Anterior cingulate cortex (tissue), 58 donors: ENCODE data around the gene EFCAB11.

Experiments used
- DNase-seq, 58 donors: peaks; one replicate each; lab custom pipeline; 2025; lab: John Stamatoyannopoulos, UW

The EFCAB11 gene

DNA sequence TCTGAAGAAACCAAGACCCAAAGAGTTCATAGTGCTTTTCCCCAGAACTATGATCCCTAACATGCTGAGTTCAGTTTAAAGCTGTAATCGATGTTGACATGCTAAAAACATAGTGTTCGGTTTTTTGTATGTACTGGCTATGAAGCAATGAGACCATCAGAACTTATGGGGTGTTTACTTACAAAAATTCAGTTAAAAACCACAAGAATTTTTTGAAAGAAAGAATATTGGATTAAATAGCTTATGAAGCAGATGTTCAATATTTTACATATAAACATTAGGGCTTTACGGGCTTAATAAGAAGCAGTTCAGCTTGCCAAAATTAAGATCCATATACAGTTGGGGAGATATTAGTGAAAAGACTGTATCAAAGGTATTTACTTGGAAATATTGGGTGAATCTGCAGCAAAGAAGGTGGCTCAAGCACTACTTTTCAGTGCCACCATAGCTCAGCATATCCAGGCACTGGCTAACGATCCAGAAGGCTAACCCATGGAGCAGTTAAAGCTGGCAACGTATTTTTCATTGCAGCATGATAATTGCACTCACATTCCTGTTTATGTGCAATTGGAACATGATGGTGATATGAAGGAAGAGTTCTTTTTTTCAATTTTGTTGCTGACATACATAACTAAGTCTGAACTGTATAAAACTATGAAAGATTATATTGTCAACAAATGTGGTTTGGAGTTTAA, 125.9 kb downstream of the EFCAB11 start:
- no peak for DNase-seq

GRCh38 chr14:89827265-89827664, 127.3 kb downstream of the EFCAB11 start:
- DNase-seq = no peak

DNA sequence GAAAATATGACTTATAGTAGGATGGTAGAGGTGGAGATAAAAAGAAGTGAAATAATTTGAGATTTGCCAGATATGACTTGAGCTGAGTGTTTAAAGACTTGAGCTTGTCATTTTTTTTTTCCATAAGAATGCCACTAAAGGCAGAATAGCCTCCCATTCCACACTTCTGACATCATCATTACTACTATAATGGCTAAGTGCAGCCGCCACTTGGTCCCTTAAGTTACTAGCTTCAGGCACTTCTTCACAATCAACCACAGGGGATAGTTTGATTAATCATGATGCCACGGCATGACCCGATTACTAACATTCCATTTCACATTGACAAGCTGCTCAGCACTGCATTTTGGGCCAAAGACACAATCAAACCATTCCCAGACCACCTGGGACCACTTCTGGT, 127.9 kb downstream of the EFCAB11 start:
- no peak for DNase-seq

DNA sequence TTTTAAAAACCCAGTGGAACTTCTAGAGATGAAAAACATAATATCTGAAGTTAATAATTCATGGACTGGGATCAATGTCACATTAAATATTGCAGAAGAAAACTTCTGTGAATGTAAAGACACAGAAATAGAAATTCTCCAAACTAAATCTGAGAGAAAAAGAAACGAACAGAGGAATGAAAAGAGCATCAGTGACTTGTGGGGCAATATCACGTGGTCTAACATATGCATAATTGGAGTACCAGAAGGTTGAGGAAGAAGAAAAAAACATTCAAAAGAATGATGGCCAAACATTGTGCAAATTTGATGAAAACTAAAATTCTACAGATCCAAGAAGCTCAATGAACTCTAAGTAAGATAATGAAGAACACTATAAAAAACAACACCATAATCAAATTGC, 130.8 kb downstream of the EFCAB11 start:
- no peak for DNase-seq

DNA sequence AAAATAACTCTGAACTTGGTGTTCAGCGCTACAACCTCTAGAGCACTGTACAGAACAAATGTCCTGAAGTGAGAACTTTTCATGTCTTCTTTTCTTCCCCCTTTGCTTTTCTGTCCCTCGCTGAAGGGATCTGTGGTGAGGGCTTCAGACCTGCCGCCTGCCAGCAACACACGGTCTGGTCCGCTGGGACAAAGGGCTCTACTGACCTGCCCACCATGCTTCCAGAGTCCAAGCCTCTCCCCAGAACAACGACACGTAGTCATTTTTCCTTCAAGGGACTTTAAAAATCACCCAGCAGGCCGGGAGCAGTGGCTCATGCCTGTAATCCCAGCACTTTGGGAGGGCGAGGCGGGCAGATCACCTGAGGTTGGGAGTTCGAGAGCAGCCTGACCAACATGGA, 140.4 kb downstream of the EFCAB11 start:
- DNase-seq = no peak

DNA sequence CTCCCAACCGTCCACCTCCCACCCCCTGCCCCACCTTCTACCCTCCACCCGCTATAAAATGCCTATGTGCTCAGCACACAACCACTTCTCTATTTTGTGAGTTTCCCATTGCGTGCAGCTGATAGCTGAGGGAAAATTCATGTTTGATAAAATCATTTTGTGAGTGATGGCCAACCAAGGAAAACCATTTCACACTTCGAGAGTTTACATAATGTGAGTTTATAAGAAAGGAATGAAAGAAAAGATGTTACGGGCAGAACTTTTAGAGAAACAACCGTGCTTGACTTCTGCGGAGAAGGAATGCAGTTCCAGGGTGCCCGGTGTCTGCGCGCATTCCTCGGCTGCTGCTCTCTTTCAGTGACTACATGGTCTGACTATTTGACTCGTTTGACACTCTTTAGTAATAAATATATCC, 140.9 kb downstream of the EFCAB11 start:
- DNase-seq = no peak

DNA sequence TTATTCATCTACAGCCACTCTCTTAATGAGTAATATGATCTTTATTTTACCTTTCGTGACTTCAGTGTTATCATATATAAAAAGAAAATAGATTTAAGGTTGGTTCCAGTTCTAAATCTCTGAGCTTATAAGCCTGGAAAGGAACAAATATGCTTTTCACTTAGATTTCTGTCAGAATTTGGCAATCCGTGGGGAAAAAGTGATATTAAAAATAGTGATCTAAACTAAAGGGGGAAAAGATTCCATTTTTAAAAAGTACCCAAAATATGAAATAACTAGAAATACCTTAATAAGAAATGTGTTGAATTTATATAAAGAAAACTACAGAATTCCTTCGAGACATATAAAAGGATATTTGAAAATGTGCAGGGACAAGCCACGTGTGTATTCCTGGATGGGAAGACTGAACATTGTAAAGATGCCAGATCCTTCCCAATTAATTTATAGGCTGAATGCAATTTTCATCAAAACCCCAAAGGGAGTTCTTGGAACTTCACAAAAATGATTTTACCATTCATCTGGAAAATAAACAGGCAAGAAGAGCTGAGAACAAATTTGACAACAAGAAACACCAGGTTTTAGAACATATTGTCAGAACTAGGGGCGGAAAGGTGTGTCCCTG, 142.5 kb downstream of the EFCAB11 start:
- DNase-seq = no peak

GRCh38 chr14:89810101-89810500, 144.4 kb downstream of the EFCAB11 start:
- no peak for DNase-seq

DNA sequence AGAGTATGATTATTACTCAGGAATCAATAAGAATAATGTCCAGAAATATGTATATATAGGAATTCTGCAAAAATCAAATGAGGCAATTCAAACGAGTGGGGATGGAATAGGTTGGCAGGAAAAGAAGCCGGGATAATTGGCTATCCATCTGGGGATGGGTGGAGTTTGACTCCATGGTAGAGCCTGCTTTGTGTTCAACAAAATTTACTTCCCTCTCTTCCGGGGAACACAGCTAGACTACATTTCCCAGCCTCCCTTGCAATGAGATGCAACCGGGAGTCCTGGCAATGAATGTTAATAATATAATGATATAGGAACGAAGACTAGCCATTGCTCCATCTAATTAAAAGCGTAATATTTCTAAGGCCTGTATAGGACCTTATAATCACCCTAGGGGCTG, 146.6 kb downstream of the EFCAB11 start:
- no peak for DNase-seq

- no peak for DNase-seq
These were observed 147.4 kb downstream of the EFCAB11 start for GRCh38 chr14:89807151-89807550.

- DNase-seq = no peak
These were observed 148.1 kb downstream of the EFCAB11 start for GRCh38 chr14:89806451-89806850.

GRCh38 chr14:89805501-89805900, 149.0 kb downstream of the EFCAB11 start:
- no peak for DNase-seq

DNA sequence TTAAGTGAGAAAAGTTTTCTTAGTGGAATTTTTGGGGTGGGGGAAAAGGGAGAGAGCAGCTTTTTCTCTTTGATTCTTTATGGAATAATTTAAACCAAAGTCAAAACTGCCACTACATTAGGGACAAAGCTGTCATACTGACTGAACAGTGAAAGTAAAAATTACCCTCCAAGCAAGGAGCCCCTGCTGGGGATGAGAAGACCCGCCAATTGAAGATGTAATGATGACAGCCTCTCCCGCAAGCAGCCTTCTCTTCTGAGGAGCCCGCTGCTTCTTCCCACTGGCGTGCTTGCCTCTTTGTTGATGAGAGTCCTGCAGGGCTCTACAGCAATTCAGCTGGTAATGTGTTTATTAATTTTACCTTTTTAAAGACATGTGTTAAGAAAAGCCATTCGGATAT, 151.0 kb downstream of the EFCAB11 start:
- no peak for DNase-seq

- DNase-seq = no peak
These were observed 153.4 kb downstream of the EFCAB11 start for GRCh38 chr14:89801136-89801535.

DNA sequence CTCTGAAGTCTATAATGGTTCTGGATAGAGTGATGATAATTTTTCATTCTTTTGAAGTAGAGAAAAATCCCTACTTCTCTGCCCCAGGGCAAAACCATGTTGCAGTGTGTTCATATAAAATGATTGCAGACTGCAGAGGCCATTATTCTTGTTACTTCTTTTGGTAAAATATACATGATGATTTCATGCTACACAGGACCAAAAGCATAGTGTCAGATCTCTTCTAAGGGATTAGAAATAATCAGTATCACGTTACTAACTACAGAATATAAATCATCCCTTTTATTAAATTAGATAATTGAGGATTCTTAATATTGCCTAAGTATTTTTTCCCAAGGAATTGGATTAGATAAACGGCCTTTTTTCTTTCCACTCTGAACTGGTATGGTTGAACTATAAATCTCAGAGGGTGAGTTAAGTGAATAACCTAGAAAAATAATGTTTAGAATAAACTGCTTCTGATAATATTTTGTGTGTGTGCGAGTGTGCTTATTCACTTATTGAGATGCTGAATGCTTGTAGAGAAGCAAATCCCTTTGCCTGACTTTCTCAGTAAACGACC, 156.2 kb downstream of the EFCAB11 start:
- no peak for DNase-seq

- DNase-seq = no peak
These were observed 157.4 kb downstream of the EFCAB11 start for GRCh38 chr14:89797148-89797547.

DNA sequence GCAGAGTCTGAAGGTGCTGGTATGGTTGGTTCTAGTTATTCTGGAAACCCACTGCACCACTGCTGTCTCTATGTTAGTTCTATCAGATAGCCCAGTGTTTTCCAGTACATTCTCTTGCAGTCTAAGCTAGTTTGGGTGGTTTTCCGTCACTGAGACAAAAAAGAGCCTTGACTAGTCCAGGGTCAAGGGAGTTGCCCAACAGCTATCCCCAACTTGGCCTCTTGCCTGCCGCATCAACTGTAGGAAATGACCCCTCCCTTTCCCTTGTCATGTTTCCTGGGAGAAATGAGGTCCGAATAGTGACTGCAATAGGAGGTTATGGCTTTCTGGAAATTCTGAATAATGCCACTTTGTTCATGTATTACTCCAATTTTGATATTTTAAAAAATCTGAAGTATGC, 160.4 kb downstream of the EFCAB11 start:
- no peak for DNase-seq

DNA sequence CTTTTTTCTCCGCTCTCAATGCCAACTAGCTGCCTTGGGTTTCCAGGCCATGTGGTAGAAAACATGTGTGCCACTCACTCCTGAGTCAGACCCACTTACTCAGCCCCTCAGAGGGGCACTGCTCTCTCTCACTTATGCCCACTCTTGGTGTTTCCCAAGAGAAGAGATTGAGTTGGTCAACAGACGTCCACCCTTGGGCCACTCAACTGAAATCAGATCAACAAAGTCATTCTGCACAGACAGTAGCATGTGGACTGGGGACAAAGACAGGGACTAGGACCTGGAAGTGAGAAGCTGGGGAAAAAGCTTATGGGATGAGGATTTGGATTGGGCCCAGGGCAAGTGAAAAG, 161.2 kb downstream of the EFCAB11 start:
- no peak for DNase-seq

- DNase-seq = no peak
These were observed 161.8 kb downstream of the EFCAB11 start for GRCh38 chr14:89792489-89793366.

GRCh38 chr14:89787525-89787924, 167.0 kb downstream of the EFCAB11 start:
- DNase-seq = no peak

GRCh38 chr14:89781046-89781445, 173.5 kb downstream of the EFCAB11 start:
- no peak for DNase-seq
